Left ventricle myocardium superior (tissue), 1 donor: ENCODE data around the gene RPL5. TPM values are rescaled to one million over a fixed set of nuclear protein-coding genes. Genes with fewer than 3 reads are reported as not detected.

Source experiments
- ATAC-seq: fragments of 200-7000 bp; cut with Tn5 transposase; one replicate; pipeline ENCODE4 v1.9.1; 2020; ENCODE audit warnings: mild to moderate bottlenecking, moderate library complexity
- DNase-seq: peaks from one replicate; pipeline ENCODE4 v3.0.0-alpha.2; 2020
- intact Hi-C: fragments of 100-400 bp; cut with micrococcal nuclease; formaldehyde crosslinking; loops from one replicate; pipeline ENCODE4 v1.11.0; 2022
- total RNA-seq: library from RNA; stranded (reverse); fragmentation: NEBNext Ultra II Directional; extraction: Animal tissue kit (Norgen Biotek cat#: 25700); gene quantifications from one replicate; pipeline ENCODE4 v1.2.1, GENCODE V29; 2021
- donor health status: DM: no; HTN: yes; CAD: no; lungs with severe emphysema.

The RPL5 gene
- total RNA-seq, 1 donor from 2014 or later: 533 TPM

DNA sequence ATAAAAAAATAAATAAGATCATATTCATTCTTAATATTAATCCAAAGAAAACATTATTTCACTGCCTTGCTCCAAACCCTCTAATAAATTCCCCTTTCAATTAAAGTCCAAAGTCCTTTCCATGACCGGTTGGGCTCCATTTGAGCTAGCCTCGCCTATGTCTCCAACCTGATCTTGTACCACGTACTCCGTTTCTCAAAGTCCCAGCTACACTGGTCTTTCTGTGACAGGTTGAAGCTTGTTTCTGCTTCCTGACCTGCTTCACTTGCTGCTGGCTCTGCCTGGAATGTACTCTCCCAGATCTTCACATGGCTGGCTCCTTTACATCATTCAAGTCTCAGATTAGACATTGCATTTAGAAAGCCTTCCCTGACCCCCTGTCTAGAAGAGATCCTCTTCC lies 16.4 kb downstream of the RPL5 start:
- DNase-seq (no peak), ATAC-seq (no peak)
- intact Hi-C loops: no loop called here

- no peak for ATAC-seq
- intact Hi-C loops: no loop called here
These were observed 18.2 kb downstream of the RPL5 start for GRCh38 chr1:92850019-92850418.

DNA sequence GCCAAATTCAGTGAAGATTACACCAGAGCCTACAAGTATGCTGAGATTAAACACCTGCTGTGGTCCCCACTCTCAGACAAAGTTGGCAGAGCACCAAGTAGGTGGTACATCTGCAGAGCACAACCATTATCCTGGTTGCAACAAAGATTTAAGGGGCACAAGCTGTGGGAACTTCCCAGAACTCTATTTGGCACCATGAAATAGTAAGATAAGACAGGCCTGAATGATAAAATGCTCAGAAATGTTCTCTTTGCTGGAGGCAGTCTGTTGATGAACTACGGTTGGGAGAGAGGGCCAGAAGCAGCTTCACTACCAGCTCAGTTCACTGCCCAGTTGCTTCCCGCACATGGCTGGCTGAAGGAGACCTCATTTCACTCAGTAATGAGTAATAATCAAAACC lies 19.9 kb downstream of the RPL5 start:
- ATAC-seq: no peak
- DNase-seq: no peak
- intact Hi-C loops: no loop called here

More at GRCh38 chr1:92850019-92850418, 18.2 kb downstream of the RPL5 start:
- no peak for DNase-seq

DNA sequence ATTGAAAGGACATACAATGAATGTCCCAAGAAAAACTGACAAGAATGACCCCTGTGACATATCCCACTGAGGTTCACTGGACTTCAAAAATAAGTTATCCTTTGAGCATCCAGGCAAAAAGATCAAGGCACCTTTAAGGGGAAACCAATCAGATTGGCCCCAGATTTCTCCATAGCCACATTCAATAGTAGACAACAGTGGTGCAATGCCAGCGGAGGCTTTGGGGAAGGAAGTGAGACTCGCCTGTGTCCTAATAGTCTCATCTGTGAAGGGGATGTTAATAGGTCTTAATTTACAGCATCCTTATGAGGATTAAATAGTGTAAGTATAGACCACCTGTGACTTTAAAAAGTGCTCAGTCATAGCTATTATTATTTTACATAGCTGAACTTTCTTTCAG lies 21.5 kb downstream of the RPL5 start:
- intact Hi-C loops: no loop called here
- ATAC-seq: no peak
- DNase-seq: no peak

DNA sequence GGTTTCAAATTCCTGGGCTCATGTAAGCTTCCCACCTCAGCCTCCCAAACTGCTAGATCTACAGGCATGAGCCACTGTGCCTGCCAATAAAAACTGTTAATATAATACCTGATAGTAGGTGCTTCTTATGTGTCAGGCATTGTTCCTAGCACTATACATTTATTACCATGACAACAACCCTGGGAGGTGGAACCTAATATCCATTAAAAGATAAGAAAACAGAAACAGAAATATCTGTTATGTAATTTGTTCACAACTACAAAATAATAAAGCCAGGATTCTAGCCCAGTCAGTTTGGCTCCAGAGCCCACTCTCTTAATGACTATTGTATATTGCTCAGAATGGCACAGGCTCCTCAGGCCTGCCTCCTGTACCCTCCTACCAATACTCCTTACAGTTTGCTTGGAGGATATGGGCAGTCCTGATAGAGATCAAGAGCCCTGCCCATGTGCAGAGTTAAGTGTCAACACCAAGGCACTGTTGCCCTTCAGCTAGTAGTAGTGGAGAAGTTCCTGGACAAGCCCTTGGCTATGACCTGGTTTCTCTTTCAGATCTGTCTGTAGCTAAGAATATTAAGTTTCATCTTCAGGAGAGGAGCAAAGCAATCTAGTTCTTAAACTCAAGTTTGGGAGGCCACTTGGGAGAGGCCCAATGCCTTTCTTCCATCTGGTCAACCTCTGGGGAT lies 22.4 kb downstream of the RPL5 start:
- intact Hi-C loops: no loop called here

DNA sequence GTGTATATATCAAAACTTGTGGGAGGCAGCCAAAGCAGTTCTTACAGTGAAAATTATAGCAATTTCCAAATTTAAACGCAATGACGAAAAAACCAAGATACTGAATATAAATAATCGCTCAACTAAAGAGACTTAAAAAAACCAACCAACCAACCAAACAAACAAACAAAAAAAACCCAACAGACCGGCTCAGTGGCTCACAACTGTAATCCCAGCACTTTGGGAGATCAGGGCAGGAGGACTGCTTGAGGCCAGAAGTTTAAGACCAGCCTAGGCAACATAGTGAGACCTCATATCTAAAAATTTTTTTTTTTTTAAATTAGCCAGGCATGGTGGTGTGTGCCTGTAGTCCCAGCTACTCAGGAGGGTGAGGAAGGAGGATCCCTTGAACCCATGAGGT lies 23.4 kb downstream of the RPL5 start:
- DNase-seq (no peak), ATAC-seq (no peak)
- intact Hi-C loops: no loop called here

More for the DNA sequence above, 22.4 kb downstream of the RPL5 start:
- ATAC-seq: no peak
- DNase-seq: no peak

GRCh38 chr1:92857817-92858216 lies 26.0 kb downstream of the RPL5 start:
- intact Hi-C loops: loop anchor here (2.0 kb wide), 1 partner anchor 137 kb away; no protein-coding TSS in a partner anchor
- ATAC-seq (no peak), DNase-seq (no peak)

DNA sequence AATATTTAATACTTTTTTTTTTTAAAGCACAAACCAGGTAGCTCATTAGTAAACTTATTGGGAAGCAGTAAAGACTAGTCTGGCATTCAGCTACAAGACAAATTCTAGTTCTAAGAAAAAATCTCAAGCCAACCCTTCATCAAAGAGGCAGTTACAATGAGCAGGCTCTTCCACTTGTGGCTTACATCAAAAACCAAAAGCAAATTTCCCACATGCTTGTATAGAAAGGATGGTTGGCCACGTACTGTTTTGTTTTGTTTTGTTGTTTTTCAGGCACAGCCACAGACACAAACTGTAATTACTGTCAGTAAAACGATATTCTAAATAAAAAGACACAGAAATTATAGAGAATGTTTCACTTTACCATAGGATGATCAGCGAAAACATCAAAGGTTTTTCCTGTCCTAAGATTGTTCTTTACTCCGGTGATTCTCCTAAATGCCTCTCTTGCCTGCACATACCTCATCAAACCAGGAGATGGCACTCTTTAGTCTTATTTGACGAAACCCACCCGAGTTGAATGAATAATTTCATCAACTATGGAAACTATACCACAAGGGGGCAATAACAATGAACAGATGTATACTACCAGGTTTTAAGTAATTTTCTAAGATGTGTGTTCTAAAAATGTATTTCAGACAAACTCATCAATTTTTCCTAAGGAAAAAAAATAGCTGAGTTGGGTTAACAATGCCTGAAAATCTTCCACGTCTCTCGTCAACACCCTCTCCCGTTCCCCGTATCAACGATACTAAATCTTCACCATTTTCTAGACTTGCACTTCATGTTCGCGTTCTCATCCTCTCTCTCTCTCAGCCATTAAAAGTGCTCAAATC lies 26.9 kb downstream of the RPL5 start:
- DNase-seq: no peak
- peak; percentile 87 for ATAC-seq
- intact Hi-C loops: loop anchor here (2.0 kb wide), 1 partner anchor 136 kb away; no protein-coding TSS in a partner anchor

DNA sequence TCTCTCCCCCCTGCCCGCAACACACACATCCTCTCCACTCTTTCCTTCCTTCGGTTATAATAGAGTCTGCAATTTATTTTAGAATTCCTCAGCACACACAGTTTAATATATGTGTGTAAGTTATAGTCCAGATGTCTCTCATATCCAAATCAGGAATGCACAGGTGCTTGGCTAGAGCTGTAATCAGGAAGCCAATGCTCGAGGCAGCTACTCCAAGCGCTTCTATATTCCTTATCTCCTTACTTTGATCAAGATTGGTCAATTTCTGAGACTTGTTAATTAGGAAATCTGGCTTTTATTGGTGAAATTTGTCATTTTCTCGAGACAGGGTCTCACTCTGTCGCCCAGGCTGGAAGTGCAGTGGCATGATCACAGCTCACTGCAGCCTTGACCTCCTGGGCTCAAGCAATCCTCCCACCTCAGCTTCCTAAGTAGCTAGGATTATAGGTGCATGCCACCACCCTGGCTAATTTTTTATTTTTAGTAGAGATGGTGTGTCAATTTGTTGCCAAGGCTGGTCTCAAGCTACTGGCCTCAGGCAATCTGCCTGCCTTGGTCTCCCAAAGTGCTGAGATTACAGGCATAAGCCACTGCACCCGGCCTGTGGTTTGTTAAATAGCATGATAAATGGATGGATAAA lies 27.7 kb downstream of the RPL5 start:
- ATAC-seq (peak; percentile 63), DNase-seq (no peak)
- intact Hi-C loops: loop anchor here (1.0 to 2.0 kb wide), 2 partner anchors 131 to 135 kb away; no protein-coding TSS in a partner anchor

GRCh38 chr1:92862605-92863004 lies 30.8 kb downstream of the RPL5 start:
- no peak for ATAC-seq
- intact Hi-C loops: no loop called here

GRCh38 chr1:92864131-92864530 lies 32.3 kb downstream of the RPL5 start:
- intact Hi-C loops: no loop called here

More at GRCh38 chr1:92862605-92863004, 30.8 kb downstream of the RPL5 start:
- no peak for DNase-seq

DNA sequence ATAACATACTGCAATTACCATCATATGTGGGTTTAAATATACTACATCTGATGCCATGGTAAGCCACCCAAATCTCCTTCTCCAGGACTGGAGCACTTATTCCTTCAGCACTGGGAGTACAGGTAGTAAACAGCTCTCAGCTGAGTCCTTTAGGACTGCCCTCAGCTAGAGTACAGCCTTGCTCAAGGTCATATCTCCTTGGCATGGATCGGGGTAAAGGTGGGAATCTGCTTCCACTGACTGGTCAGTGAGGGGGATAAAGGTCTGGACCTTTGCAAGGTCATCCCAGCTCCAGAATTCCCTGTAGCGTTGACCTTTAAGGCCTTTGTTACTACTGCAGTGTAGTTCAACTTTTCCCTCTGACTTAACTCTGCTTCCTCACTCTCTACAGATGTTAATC lies 38.8 kb downstream of the RPL5 start:
- DNase-seq (no peak), ATAC-seq (no peak)
- intact Hi-C loops: no loop called here

More at GRCh38 chr1:92864131-92864530, 32.3 kb downstream of the RPL5 start:
- ATAC-seq (no peak), DNase-seq (no peak)

DNA sequence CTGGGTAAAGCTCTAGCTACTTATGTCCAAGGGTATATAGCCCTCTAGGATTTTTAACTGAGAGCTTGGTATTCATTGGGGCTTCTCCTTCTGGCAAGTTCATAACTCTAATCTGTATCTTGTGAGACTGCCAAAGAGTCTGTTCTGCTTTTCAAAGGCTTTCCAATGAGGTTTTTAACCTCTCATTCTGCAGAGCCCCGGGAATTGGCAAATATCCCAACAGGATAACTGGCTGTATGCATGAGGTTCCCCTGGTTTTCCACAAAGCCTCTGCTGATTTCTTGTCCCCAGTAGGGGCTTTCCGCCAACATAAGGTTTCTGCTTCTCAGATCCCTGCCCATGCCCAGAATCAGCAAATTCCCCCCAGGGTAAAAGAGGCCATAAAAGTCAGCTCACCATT lies 40.9 kb downstream of the RPL5 start:
- intact Hi-C loops: no loop called here
- ATAC-seq (no peak), DNase-seq (no peak)

- DNase-seq (no peak), ATAC-seq (no peak)
- intact Hi-C loops: no loop called here
These were observed 43.1 kb downstream of the RPL5 start for GRCh38 chr1:92874987-92875386.

- intact Hi-C loops: no loop called here
- DNase-seq: no peak
- ATAC-seq: no peak
These were observed 44.5 kb downstream of the RPL5 start for GRCh38 chr1:92876351-92876750.

DNA sequence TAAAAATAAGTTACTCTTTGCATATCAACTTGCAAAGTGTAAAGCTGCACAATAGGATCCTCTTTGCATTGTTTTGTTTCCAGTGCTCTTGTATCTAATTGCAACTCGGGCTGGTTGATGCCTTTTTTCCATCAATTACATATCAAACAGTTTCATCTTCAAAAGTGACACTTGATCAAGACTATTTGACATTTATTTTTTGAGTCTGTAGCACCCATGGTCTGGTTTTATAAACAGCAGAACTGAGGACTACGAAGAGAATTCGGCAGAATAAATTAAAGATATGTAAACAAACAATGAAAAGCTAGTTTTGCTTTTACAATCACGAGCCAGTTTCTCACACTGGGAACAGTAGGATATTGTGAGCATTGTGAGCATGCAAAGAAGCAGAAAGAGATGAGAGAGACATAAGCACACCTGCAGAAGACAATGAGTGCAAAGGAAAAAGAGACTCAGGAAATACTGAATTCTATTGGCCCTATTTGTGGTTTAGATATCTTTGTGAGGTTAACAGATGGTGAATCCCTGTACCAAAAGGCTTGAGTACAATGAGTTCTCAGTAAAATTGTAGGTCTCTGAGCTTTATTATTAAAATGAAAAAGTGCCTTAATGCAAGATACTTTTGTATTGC lies 45.4 kb downstream of the RPL5 start:
- intact Hi-C loops: no loop called here
- no peak for ATAC-seq
- DNase-seq: no peak

DNA sequence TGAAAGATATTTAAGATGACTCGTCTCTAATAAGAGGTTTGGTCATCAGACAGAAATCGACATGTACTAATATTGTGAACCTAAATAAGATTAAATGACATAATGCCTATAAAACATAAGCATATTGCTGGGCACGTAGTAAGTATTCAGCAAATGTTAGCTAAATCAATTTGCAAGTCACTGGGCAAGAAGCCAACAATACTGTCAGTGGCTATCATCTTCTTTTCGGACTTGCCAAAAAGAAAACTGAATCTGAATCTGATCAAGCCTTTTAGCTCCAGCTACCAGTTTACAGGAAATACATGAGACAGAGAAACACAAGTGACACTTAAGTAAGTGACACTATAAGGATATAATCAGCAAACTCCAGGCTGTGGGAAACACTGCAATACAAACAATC lies 46.0 kb downstream of the RPL5 start:
- DNase-seq: no peak
- intact Hi-C loops: no loop called here
- ATAC-seq: no peak

GRCh38 chr1:92879316-92879968 lies 47.6 kb downstream of the RPL5 start:
- DNase-seq (no peak), ATAC-seq (no peak)
- intact Hi-C loops: no loop called here

DNA sequence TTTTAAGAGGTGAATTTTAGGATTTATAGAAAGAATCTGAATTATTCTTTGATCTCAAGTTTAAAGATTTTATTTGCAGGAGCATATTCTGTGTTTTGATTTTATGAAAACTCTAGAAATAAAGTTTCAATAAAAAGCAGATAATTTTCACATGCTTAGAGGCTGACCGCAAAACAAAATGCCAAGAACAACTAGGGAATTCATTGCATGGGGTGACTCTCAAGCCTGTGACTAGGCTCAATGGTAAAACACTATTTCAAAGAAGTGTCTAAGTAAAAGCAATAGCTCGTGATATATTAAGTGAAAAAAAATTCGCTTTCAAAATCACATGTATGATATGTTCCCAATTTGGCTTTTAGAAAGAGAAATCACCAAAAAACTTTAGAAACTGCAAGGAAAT lies 49.6 kb downstream of the RPL5 start:
- DNase-seq (no peak), ATAC-seq (no peak)
- intact Hi-C loops: no loop called here
